A673 (cell line): ENCODE data around the gene SH3BP2. TPM values are rescaled to one million over a fixed set of nuclear protein-coding genes. Genes with fewer than 3 reads are reported as not detected.

Source experiments
- BruUV-seq: library from RNA; stranded (reverse); fragments of 400-500 nt; replicated peaks from 2 replicates; lab custom pipeline; 2021; lab: Mats Ljungman, UMichigan
- CTCF ChIA-PET: fragments of 300-600 bp; sonication (Branson Sonifier 250); formaldehyde crosslinking; loops from one replicate; lab custom pipeline; 2022; ENCODE audit warnings: antibody characterized with exemption; lab: Charles Lee
- POLR2A ChIA-PET: fragments of 300-600 bp; sonication (Branson Sonifier 250); formaldehyde crosslinking; loops from one replicate; lab custom pipeline; 2022; ENCODE audit warnings: antibody characterized with exemption; ENCODE audit not compliant: low non-redundant PET; lab: Charles Lee
- DNase-seq: peaks from one replicate; pipeline ENCODE4 v3.0.0-alpha.2; 2015; ENCODE audit warnings: low spot score
- H3K27ac ChIP-seq: fragments of 200-600 bp; sonication (generic); 2 replicates; pipeline ENCODE4 v1.5.1; 2016; ENCODE audit warnings: mixed run types, low read depth, mild to moderate bottlenecking, mixed read lengths, antibody characterized with exemption, low read length; ENCODE audit not compliant: poor library complexity, severe bottlenecking
- H3K27me3 ChIP-seq: fragments of 200-600 bp; sonication (generic); replicated peaks from 2 replicates; pipeline ENCODE4 v1.6.1; 2017; ENCODE audit warnings: mixed run types, low read depth, mild to moderate bottlenecking, mixed read lengths, antibody characterized with exemption, low read length; ENCODE audit not compliant: insufficient read depth, poor library complexity
- H3K36me3 ChIP-seq: fragments of 200-600 bp; sonication (generic); 2 replicates; pipeline ENCODE4 v1.6.1; 2016; ENCODE audit warnings: mixed run types, mild to moderate bottlenecking, mixed read lengths, antibody characterized with exemption, low read length; ENCODE audit not compliant: insufficient read depth, poor library complexity, severe bottlenecking
- H3K4me1 ChIP-seq: fragments of 200-600 bp; sonication (generic); 2 replicates; pipeline ENCODE4 v1.6.1; 2017; ENCODE audit warnings: mixed run types, mild to moderate bottlenecking, mixed read lengths, antibody characterized with exemption, low read length; ENCODE audit not compliant: insufficient read depth, poor library complexity, severe bottlenecking
- H3K4me3 ChIP-seq: fragments of 200-600 bp; sonication (generic); 2 replicates; pipeline ENCODE4 v1.5.1; 2016; ENCODE audit warnings: low read depth, mixed run types, mild to moderate bottlenecking, mixed read lengths, low read length; ENCODE audit not compliant: poor library complexity, severe bottlenecking
- H3K9me3 ChIP-seq: fragments of 200-600 bp; sonication (generic); 2 replicates; pipeline ENCODE4 v1.6.1; 2016; ENCODE audit warnings: mixed run types, low read depth, mild to moderate bottlenecking, mixed read lengths, antibody characterized with exemption, low read length; ENCODE audit not compliant: poor library complexity, severe bottlenecking
- EZH2 ChIP-seq: fragments of 200-600 bp; sonication (generic); IDR thresholded peaks from 2 replicates; pipeline ENCODE4 v1.6.1; 2017; ENCODE audit warnings: borderline replicate concordance, low read depth, mild to moderate bottlenecking, mixed read lengths, antibody characterized with exemption, low read length; ENCODE audit not compliant: poor library complexity, severe bottlenecking
- intact Hi-C: fragments of 100-400 bp; cut with micrococcal nuclease; formaldehyde crosslinking; loops from one replicate; pipeline ENCODE4 v1.10.0; 2022; ENCODE audit not compliant: unreplicated experiment
- total RNA-seq: library from RNA; stranded (reverse); gene quantifications from 2 replicates; pipeline ENCODE4 v1.2.3, GENCODE V29; 2021
- TF ChIP-seq, protein P1 (sequence below): fragments of 300-800, 200-600 bp; sonication (generic); conservative IDR thresholded peaks from 2 replicates; pipeline ENCODE4 v1.5.1; 2017; ENCODE audit warnings: low read depth, mild to moderate bottlenecking, antibody characterized with exemption, low read length, moderate library complexity, mixed read lengths

SH3BP2 gene
- total RNA-seq, 1 experiment from 2014 or later: 34.4 TPM

DNA sequence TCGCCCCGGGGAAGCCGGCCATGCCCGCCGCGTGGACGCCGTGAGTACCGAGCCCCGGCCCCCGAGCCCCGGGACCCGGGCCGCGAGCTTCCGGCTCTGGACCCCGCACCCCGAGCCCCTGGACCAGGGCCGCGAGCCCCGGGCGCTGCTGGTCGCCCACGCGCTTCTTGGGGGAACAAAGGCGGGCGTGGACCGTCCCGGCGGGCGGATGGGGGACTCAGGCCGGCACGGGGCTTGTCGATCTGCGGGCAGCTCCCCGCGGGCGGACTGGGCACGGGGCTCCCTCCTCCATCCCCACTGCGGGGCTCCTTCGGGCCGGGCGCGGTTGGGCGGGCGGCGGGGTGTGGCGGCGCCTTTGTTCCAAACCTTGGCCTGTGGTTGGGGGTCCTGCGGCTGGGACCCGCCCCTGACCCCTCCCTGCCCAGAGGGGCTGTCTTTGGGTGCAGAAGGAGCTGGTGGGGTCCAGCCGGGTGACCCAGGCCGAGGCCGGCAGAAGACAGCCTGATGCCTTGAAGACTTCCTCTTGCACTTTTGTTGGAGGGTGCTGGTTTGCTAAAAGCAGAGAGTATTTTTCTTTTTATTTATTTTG is 25.6 kb downstream of the SH3BP2 start:
- H3K36me3 ChIP-seq: peaks cover 11% of the 10 kb centered on the region
- peaks cover 8% of the 10 kb centered on the region for H3K9me3 ChIP-seq
- H3K4me3 ChIP-seq: peak overlapping the region; percentile 82
- POLR2A ChIA-PET: no interaction called here
- H3K27ac ChIP-seq: peak overlapping the region; percentile 78
- DNase-seq: peak; percentile 20
- CTCF ChIA-PET: no interaction called here
- intact Hi-C loops: no loop called here
- BruUV-seq: no TSS peak
- H3K4me1 ChIP-seq: no peaks in the 10 kb centered on the region
- no peak for TF ChIP-seq EZH2
- TF ChIP-seq, protein P1, sequence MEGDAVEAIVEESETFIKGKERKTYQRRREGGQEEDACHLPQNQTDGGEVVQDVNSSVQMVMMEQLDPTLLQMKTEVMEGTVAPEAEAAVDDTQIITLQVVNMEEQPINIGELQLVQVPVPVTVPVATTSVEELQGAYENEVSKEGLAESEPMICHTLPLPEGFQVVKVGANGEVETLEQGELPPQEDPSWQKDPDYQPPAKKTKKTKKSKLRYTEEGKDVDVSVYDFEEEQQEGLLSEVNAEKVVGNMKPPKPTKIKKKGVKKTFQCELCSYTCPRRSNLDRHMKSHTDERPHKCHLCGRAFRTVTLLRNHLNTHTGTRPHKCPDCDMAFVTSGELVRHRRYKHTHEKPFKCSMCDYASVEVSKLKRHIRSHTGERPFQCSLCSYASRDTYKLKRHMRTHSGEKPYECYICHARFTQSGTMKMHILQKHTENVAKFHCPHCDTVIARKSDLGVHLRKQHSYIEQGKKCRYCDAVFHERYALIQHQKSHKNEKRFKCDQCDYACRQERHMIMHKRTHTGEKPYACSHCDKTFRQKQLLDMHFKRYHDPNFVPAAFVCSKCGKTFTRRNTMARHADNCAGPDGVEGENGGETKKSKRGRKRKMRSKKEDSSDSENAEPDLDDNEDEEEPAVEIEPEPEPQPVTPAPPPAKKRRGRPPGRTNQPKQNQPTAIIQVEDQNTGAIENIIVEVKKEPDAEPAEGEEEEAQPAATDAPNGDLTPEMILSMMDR: no peak
- H3K27me3 ChIP-seq: no peaks in the 10 kb centered on the region

DNA sequence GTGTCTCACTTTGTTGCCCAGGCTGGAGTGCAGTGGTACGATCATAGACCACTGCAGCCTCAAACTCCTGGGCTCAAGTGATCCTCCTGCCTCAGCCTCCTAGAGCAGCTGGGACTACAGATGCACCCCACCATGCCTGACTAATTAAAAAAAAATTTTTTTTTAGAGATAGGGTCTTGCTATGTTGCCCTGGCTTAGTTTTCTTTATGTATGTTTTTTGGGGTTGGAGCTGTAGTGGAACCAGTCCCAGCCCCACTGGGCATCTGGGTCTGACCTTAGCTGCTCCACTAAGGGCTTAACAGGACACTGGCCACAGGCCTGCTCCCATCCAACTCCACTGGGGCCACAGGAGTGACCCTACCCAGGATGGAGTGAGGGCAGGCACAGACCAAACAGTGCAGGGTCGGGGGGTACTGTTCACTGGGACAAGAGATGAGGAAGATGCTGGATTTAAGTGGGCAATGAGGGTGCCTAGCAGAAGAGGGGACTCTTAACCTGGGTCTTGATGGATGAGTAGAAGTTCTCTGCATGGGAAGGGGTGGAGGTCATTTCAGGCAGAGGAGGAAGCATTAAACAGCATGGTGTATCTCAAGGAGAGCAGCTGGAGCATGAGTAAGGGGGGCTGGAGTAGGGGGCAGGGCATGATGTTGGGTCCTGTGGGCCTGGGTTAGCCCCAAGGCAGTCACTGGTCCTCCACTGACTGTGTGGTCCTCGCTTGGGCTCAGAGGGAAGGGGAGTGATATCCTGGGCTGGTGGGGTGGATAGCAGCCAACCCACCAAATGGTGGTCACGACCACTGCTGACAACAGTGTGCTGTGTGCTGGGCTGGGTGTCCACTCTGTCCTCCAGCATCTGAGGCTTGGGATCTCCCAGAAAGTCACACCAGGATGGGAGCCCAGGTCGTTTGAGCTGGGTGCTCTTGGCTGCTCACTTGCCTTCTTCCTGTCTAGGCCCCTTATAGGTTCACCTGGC is 26.6 kb downstream of the SH3BP2 start:
- no peaks in the 10 kb centered on the region for H3K27me3 ChIP-seq
- intact Hi-C loops: no loop called here
- peak overlapping the region; percentile 82 for H3K4me3 ChIP-seq
- no peak for TF ChIP-seq EZH2
- TF ChIP-seq, protein P1: no peak
- ChIA-PET POLR2A (no interaction called here), CTCF (no interaction called here)
- peaks cover 16% of the 10 kb centered on the region for H3K36me3 ChIP-seq
- H3K4me1 ChIP-seq: no peaks in the 10 kb centered on the region
- BruUV-seq: no TSS peak
- peak overlapping the region; percentile 78 for H3K27ac ChIP-seq
- H3K9me3 ChIP-seq: peaks cover 8% of the 10 kb centered on the region
- DNase-seq: no peak

DNA sequence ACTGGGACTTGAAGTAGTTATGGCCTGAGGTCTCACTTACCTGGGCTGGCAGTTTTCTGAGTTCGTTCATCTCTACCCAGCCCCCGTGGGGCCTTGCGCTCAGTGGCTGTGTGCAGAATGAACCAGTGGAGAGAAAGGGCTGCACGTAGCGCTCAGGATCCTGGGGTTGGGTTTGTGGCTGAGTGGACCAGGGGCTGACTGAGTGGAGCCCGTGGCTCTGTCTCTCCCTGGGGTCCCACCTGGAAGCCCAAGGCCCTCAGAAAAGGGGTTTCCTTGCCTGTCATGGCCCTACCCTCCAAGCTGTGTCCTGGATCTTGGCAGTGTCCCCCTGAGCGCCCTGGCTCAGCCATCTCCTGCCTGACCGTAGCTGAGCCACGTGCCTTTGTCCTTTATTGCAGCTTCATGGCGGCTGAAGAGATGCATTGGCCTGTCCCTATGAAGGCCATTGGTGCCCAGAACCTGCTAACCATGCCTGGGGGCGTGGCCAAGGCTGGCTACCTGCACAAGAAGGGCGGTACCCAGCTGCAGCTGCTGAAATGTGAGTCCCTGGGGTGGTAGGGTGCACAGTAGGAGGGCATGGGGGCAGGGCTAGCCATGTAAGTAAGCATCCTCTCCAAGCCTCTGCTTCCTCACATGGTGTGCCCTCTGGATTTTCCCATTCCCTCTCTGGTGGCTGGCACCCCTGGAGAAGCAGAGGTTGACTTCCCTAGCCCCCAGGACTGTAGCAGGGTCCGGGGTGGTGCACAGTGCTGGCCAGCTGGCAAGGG is 27.5 kb downstream of the SH3BP2 start:
- Histone ChIP-seq H3K27ac (no peak overlapping the region), H3K4me1 (no peaks in the 10 kb centered on the region), H3K27me3 (no peaks in the 10 kb centered on the region), H3K9me3 (peaks cover 8% of the 10 kb centered on the region), H3K4me3 (no peak overlapping the region), H3K36me3 (peaks cover 16% of the 10 kb centered on the region)
- BruUV-seq: no TSS peak
- CTCF ChIA-PET: no interaction called here
- DNase-seq: no peak
- POLR2A ChIA-PET: no interaction called here
- TF ChIP-seq EZH2: no peak
- TF ChIP-seq, protein P1: no peak
- intact Hi-C loops: no loop called here
